HUES6 (cell line): Measurements from ENCODE around the gene LECT2.

Experiments used
- H3K27ac ChIP-seq: 2 replicates; pipeline ENCODE4 v1.7.0; 2013; ENCODE audit warnings: low read depth, mild to moderate bottlenecking, low read length, inconsistent platforms
- H3K27me3 ChIP-seq: 2 replicates; pipeline ENCODE4 v1.6.1; 2013; ENCODE audit warnings: low read length; ENCODE audit not compliant: control insufficient read depth, insufficient read depth
- H3K36me3 ChIP-seq: 2 replicates; pipeline ENCODE4 v1.6.1; 2013; ENCODE audit warnings: low read length; ENCODE audit not compliant: control insufficient read depth, insufficient read depth
- H3K4me1 ChIP-seq: 2 replicates; pipeline ENCODE4 v1.6.1; 2013; ENCODE audit warnings: low read length; ENCODE audit not compliant: control insufficient read depth, insufficient read depth
- H3K4me3 ChIP-seq: 2 replicates; pipeline ENCODE4 v1.5.1; 2013; ENCODE audit warnings: low read depth, low read length
- H3K9ac ChIP-seq: one replicate; pipeline ENCODE4 v1.6.1; 2013; ENCODE audit warnings: mild to moderate bottlenecking, low read length
- H3K9me3 ChIP-seq: 2 replicates; pipeline ENCODE4 v1.6.1; 2013; ENCODE audit warnings: low read depth, low read length; ENCODE audit not compliant: control insufficient read depth, insufficient read depth

The LECT2 gene

DNA sequence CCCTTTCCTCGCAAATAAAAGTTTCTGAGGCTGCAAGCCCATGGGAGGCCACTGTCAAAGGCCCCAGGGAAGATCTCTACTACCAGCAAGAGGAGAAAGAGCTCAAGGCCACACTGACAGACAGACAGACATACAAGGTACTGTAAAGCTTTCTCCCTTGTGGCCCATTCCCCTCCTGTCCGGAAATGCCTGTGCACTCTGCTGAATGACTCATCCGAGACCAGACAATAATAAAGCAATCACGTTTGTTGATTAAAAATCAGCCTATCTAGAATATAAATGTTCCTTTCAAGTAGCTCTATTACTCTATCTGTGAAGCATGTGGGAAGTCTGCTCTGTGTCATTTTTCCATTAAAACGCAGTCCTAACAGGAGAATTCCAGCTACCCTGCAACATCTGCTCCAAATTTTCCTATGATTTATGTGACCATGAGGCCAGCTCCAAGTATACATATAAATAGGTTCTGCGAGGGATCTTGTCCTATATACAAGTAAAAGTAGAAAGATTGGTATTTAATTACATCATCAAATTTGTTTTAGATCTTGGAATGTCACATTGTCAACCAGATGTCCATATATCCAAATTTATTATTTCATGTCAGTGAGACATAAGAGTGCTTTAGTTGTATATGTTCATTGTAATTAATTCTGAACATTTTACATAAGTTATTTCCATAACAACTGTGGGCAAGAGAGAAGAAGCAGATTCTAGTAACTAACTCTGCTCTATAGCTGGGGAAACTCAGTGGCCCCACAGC is 39.3 kb upstream of the LECT2 start:
- no peaks in the 10 kb centered on the region for H3K27me3 ChIP-seq
- H3K36me3 ChIP-seq: no peaks in the 10 kb centered on the region
- H3K27ac ChIP-seq: no peak overlapping the region
- H3K9ac ChIP-seq: no peak overlapping the region
- no peak overlapping the region for H3K4me3 ChIP-seq
- H3K4me1 ChIP-seq: no peaks in the 10 kb centered on the region
- no peaks in the 10 kb centered on the region for H3K9me3 ChIP-seq

- Histone ChIP-seq H3K27me3 (no peaks in the 10 kb centered on the region), H3K9me3 (no peaks in the 10 kb centered on the region), H3K27ac (no peak overlapping the region), H3K4me3 (no peak overlapping the region), H3K9ac (no peak overlapping the region), H3K36me3 (no peaks in the 10 kb centered on the region), H3K4me1 (no peaks in the 10 kb centered on the region)
Observed at GRCh38 chr5:135993335-135993879, 38.6 kb upstream of the LECT2 start.

DNA sequence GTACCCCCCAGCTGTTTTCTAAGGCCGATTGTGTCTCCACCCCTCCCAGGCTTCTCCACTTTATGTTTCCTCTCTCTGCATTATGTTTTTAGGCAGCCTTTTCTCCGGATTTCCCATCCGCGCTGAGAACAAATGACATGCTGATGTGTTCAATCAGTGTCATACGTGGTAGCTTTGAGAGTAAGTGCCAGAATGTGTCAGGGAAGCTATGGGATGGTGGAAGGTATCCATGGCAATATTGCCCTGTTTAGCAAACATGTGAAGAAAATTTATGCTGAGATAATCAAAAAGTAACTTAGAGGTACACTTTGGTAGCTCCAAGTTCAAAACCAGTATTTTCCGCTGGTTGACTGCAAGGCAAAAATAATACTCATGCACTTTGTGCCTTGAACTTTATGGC is 36.6 kb upstream of the LECT2 start:
- Histone ChIP-seq H3K27ac (no peak overlapping the region), H3K36me3 (no peaks in the 10 kb centered on the region), H3K27me3 (no peaks in the 10 kb centered on the region)

DNA sequence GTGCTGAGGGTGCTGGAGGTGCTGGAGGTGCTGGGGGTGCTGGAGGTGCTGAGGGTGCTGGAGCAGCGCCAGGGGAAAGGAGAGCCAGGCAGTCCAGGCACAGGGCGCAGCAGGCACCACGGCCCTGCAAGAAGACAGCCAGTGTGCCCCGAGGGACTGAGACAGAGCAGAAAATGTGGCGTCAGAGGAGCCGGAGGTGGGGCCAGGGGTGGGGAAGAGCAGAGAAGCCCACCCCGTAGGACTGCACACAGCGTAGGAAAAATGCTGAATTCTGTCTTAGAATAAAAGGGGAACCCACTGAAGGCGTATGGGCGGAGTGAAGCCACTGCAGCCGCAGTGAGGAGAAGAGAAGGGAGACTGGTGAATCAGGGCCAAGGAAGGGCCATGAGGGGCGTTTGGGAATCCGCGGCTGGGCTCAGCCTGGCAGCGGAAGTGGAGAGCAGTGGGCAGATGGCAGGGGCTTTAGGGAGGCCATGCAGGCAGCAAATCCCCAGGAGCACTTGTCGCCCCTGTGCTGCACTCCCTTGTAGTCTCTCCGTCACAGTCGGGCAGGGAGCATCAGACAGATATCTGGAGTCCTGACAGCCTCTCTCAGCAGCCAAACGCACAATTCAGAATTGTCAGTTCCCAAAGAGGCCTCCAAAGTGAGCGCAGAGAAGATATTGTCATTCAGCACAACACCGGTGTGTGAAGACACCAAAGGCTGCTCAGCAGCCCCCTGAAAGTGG is 35.9 kb upstream of the LECT2 start:
- Histone ChIP-seq H3K27ac (no peak overlapping the region), H3K9ac (no peak overlapping the region)

More for the DNA sequence above, 36.6 kb upstream of the LECT2 start:
- H3K4me1 ChIP-seq: no peaks in the 10 kb centered on the region
- H3K9me3 ChIP-seq: no peaks in the 10 kb centered on the region
- H3K4me3 ChIP-seq: no peak overlapping the region
- no peak overlapping the region for H3K9ac ChIP-seq

DNA sequence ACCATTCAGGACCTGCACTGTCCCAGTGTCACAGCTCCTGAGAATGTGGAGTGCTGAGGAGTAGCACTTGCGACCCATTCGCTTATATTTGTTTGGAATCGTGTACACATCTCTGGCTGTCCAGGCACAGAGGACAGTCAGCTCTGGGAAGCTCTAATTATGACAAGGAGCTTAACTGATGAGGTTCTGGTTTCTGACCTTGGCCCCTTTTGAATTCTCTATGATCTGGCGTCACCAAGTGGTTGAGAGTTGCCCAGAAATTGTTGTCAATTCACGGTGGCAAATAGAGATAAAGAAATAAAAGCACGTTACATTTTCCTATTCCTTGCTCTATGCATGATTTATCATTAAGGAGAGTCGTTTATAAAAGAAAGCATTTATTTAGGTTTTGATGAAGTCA is 34.9 kb upstream of the LECT2 start:
- no peaks in the 10 kb centered on the region for H3K4me1 ChIP-seq
- no peaks in the 10 kb centered on the region for H3K27me3 ChIP-seq
- no peak overlapping the region for H3K4me3 ChIP-seq
- H3K36me3 ChIP-seq: no peaks in the 10 kb centered on the region
- no peak overlapping the region for H3K27ac ChIP-seq
- no peak overlapping the region for H3K9ac ChIP-seq
- no peaks in the 10 kb centered on the region for H3K9me3 ChIP-seq

More for the DNA sequence above, 35.9 kb upstream of the LECT2 start:
- no peaks in the 10 kb centered on the region for H3K36me3 ChIP-seq
- H3K27me3 ChIP-seq: no peaks in the 10 kb centered on the region
- no peaks in the 10 kb centered on the region for H3K4me1 ChIP-seq
- H3K9me3 ChIP-seq: no peaks in the 10 kb centered on the region
- H3K4me3 ChIP-seq: no peak overlapping the region

DNA sequence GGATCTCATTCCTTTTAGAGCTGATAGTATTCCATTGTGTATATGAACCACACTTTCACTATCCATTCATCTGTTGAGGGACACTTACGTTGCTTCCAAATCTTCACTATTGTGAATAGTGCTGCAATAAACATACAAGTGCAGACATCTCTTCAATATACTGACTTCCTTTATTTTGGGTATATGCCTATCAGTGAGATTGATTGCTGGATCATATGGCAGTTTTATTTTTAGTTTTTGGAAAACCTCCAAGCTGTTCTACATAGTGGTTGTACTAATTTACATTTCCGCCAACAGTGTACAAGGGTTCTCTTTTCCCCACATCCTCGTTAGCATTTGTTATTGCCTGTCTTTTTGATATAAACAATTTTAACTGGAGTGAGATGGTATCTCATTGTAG is 33.8 kb upstream of the LECT2 start:
- Histone ChIP-seq H3K36me3 (no peaks in the 10 kb centered on the region), H3K27me3 (no peaks in the 10 kb centered on the region), H3K9me3 (no peaks in the 10 kb centered on the region), H3K4me1 (no peaks in the 10 kb centered on the region), H3K27ac (no peak overlapping the region), H3K9ac (no peak overlapping the region), H3K4me3 (no peak overlapping the region)

DNA sequence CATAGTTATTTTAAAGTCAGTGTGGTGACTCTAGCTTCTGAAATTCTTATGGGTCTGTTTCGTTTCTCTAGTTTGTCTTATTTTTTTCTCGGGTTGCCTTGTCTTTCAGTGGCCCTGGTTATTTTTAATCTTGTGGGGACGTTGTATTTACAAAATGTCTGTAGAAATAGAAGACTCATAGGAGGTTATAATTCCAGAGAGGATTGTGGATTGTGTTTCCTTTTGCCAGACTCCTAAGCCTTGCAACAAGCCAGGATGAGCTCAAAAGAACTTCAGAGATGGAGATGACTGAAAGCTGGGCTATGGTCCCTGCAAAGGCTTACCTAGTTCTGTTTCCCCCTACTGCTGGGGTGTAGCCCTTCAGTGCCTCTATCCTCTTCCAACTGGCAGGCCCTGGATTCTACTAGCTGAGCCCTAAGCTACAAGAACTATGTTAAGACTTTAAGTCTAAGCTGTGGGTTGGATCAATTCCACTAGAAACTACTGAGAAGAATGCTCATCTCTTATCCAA is 32.2 kb upstream of the LECT2 start:
- no peaks in the 10 kb centered on the region for H3K36me3 ChIP-seq
- H3K4me3 ChIP-seq: no peak overlapping the region
- no peak overlapping the region for H3K27ac ChIP-seq

DNA sequence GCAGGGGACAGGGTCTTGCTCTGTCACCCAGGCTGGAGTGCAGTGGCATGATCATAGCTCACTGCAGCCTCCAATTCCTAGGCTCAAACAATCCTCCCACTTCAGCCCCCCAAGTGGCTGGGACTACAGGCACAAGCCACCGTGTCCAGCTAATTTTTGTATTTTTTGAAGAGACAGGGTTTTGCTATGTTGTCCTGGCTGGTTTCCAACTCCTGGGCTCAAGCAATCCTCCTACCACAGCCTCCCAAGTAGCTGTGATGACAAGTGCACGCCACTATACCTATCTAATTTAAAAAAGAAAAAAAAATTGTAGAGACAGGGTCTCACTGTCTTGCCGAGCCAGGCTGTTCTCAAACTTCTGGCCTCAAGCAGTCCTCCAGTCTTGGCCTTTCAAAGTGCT is 31.6 kb upstream of the LECT2 start:
- H3K27me3 ChIP-seq: no peaks in the 10 kb centered on the region
- H3K36me3 ChIP-seq: no peaks in the 10 kb centered on the region
- H3K4me1 ChIP-seq: no peaks in the 10 kb centered on the region
- no peak overlapping the region for H3K27ac ChIP-seq
- no peak overlapping the region for H3K4me3 ChIP-seq
- no peak overlapping the region for H3K9ac ChIP-seq
- no peaks in the 10 kb centered on the region for H3K9me3 ChIP-seq

More for the DNA sequence above, 32.2 kb upstream of the LECT2 start:
- Histone ChIP-seq H3K4me1 (no peaks in the 10 kb centered on the region), H3K9me3 (no peaks in the 10 kb centered on the region), H3K9ac (no peak overlapping the region), H3K27me3 (no peaks in the 10 kb centered on the region)

DNA sequence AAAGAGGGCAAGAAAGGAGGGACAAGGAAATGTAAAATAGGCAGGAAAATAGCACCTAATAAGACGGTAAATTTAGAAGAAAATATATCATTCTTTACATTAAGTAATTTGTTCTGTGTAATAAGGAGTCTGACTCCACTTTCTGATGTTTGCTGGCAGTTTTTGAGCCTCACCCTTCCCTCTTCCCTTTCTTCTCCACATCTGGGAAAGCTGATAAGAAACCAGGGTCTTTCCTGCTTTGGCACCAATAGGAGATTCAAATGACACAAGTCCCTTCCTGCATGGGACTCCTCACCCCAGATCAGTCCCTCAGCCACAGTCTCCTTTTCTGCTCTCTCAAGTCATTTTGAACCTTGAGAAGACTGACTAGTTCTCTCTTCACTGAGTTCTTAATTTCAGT is 31.2 kb upstream of the LECT2 start:
- Histone ChIP-seq H3K36me3 (no peaks in the 10 kb centered on the region), H3K9ac (no peak overlapping the region), H3K27ac (no peak overlapping the region), H3K27me3 (no peaks in the 10 kb centered on the region), H3K9me3 (no peaks in the 10 kb centered on the region), H3K4me3 (no peak overlapping the region), H3K4me1 (no peaks in the 10 kb centered on the region)

DNA sequence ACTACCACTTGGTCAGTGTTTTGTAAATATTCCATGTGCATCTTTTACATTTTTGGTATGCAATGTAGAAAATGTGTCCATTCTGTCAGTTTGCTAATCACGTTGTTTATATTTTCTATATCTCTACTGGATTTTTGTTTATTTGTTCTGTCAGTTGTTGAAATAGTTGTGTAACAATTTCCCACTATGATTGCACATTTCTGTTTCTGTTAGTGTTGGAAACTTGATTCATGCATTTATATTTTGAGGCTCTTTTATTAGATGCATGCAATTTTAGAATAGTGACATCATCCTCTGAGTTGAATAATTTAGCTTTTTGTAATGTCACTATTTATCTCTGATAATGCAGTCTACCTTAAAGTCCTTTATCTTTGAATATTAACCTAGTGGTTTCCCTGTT is 25.8 kb upstream of the LECT2 start:
- Histone ChIP-seq H3K27me3 (peaks cover 7% of the 10 kb centered on the region; the same call in 1 of the 2 replicates), H3K36me3 (no peaks in the 10 kb centered on the region), H3K4me1 (peaks cover 4% of the 10 kb centered on the region), H3K4me3 (no peak overlapping the region), H3K27ac (no peak overlapping the region), H3K9me3 (no peaks in the 10 kb centered on the region), H3K9ac (no peak overlapping the region)

- Histone ChIP-seq H3K27me3 (peaks cover 7% of the 10 kb centered on the region; the same call in 1 of the 2 replicates), H3K9me3 (no peaks in the 10 kb centered on the region), H3K4me3 (no peak overlapping the region), H3K36me3 (no peaks in the 10 kb centered on the region), H3K27ac (no peak overlapping the region), H3K9ac (no peak overlapping the region), H3K4me1 (peaks cover 13% of the 10 kb centered on the region)
Observed at GRCh38 chr5:135979510-135979909, 24.7 kb upstream of the LECT2 start.
